GM10266 (cell line): Measurements from ENCODE around the gene CALM3.

ENCODE experiments used
- DNase-seq: peaks from one replicate; pipeline ENCODE4 v3.0.0; 2012; ENCODE audit errors: extremely low spot score
- CTCF ChIP-seq: IDR thresholded peaks from 2 replicates; pipeline ENCODE4 v1.5.1; 2012; ENCODE audit warnings: mild to moderate bottlenecking, low read depth; ENCODE audit not compliant: control insufficient read depth, insufficient read depth; ENCODE audit errors: missing control alignments

Gene CALM3

GRCh38 chr19:46633130-46633529 lies 32.0 kb downstream of the CALM3 start:
- TF ChIP-seq CTCF, result no peak
- no peak for DNase-seq

- peak; percentile 96 for DNase-seq
- no peak for TF ChIP-seq CTCF
These were observed 33.0 kb downstream of the CALM3 start for GRCh38 chr19:46634045-46634655.

- no peak for DNase-seq
- no peak for TF ChIP-seq CTCF
These were observed 33.6 kb downstream of the CALM3 start for GRCh38 chr19:46634656-46635218.

GRCh38 chr19:46635920-46636761 lies 35.0 kb downstream of the CALM3 start, which contains the start of gene GNG8:
Gene GNG8, minus strand, starts transcription at chr19:46636202. Its CDS starts 1,520 bp downstream, at chr19:46634682.
- DNase-seq, result no peak
- TF ChIP-seq CTCF, result no peak

- DNase-seq, result no peak
- TF ChIP-seq CTCF, result no peak
These were observed 36.1 kb downstream of the CALM3 start for GRCh38 chr19:46637224-46637623.

GRCh38 chr19:46639358-46640182 lies 38.4 kb downstream of the CALM3 start:
- TF ChIP-seq CTCF, result no peak
- DNase-seq, result peak; percentile 61
